ENCODE data around the gene FBXL12.
"Not testable (repeated sequence)": the region's sequence is repeated elsewhere in the genome, so short reads cannot be mapped to it uniquely, and the experiment has no call there.

Gene FBXL12

GRCh38 chr19:9839415-9839814 lies 20.5 kb upstream of the FBXL12 start:
- in situ Hi-C loops (cut with HindIII; ENCODE audit: low sequenced_read_pairs) = no loop called here

DNA sequence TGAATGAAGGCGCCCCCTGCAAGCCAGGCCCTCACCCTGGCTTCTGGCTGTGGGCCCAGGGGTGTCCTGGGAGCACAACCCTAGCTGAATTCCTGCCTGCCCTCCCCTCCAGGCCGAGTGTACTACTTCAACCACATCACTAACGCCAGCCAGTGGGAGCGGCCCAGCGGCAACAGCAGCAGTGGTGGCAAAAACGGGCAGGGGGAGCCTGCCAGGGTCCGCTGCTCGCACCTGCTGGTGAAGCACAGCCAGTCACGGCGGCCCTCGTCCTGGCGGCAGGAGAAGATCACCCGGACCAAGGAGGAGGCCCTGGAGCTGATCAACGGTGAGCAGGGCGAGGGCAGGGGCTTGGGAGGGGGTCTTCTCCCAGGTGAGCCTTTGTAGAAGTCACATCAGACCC lies 19.4 kb upstream of the FBXL12 start:
- in situ Hi-C loops (cut with HindIII; ENCODE audit: low sequenced_read_pairs) = no loop called here

GRCh38 chr19:9836021-9836420 lies 17.1 kb upstream of the FBXL12 start:
- in situ Hi-C loops (cut with HindIII; ENCODE audit: low sequenced_read_pairs) = no loop called here

- in situ Hi-C loops (cut with HindIII; ENCODE audit: low sequenced_read_pairs) = no loop called here
These were observed 16.6 kb upstream of the FBXL12 start for GRCh38 chr19:9835507-9835949.

DNA sequence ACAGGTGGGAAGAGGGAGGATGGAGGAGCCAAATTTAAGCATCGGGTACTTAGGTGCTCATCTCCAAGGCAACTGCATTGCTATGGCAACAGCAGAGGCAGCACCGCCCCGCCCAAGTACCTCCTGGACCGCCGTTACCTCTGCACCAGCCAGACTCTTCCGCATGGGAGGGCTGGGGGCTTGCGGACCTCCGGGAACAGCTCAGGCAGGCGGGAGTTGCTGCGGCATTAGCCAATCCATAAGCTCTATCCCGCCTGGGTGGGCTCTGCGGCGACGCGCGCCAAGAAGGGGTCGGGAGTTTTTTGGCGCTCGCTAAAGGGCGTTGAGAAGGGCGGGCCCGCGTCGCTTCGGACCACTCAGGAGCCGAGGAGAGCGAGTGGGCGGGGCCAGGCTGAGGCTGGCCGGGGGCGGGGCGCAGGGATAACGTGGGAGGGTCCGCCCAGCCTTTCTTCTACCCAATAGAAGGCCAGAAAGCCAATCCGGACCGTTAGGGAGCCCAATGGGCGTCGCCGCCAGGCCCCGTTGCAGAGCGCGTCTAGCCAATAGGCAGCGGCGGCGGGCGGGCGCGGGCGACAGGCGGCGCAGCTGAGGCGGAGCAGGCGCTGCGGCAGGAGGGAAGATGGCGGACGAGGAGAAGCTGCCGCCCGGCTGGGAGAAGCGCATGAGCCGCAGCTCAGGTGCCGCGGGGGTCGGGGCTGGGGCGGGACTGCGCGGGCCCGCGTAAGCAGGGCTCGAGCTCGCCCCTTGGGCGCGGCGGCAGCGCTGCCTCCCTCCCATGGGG lies 16.0 kb upstream of the FBXL12 start, which contains the start of gene PIN1:
PIN1 (plus strand) TSS at position 593 of the 781 bp plus-strand sequence; CDS start at position 620, 27 bp downstream.
- in situ Hi-C loops (cut with HindIII; ENCODE audit: low sequenced_read_pairs) = no loop called here

- in situ Hi-C loops (cut with HindIII; ENCODE audit: low sequenced_read_pairs) = no loop called here
These were observed 15.4 kb upstream of the FBXL12 start for GRCh38 chr19:9834307-9834725.

- in situ Hi-C loops (cut with HindIII; ENCODE audit: low sequenced_read_pairs) = no loop called here
These were observed 9.7 kb upstream of the FBXL12 start for GRCh38 chr19:9828551-9829063.

GRCh38 chr19:9827289-9828238 lies 8.7 kb upstream of the FBXL12 start, which contains the start of gene UBL5:
TSS of gene UBL5 (plus strand) at chr19:9827918. CDS start at chr19:9828338, 420 bp downstream.
- in situ Hi-C loops (cut with HindIII; ENCODE audit: low sequenced_read_pairs) = no loop called here

GRCh38 chr19:9823816-9824215 lies 4.9 kb upstream of the FBXL12 start:
- in situ Hi-C loops (cut with HindIII; ENCODE audit: low sequenced_read_pairs) = no loop called here

DNA sequence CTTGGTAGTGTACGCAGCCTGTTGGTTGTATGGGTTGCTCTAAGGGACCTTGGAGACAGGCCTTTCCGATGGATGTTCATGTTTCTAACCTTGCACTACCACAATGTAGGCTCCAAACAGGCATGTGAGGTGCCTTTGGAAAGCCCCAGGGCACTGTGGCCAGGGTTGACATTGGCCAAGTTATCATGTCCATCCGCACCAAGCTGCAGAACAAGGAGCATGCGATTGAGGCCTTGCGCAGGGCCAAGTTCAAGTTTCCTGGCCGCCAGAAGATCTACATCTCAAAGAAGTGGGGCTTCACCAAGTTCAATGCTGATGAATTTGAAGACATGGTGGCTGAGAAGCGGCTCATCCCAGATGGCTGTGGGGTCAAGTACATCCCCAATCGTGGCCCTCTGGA lies 1.2 kb upstream of the FBXL12 start:
- in situ Hi-C loops (cut with HindIII; ENCODE audit: low sequenced_read_pairs) = not testable (repeated sequence)

DNA sequence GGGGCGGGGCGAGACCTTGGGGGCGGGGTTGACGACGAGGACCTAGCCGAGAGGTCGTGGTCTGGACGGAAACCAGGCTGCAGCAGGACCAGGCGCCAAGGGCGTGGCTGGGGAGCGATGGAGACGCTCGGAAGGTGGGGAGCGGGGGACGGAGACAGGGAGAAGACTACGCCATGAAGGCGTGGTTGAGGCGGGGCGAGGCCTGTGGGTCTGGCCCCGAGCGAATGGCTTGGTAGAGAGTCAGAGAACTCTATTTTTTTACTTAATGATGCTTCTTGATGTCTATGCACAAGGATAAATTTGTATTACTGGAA lies 674 bp upstream of the FBXL12 start:
- in situ Hi-C loops (cut with HindIII; ENCODE audit: low sequenced_read_pairs) = no loop called here

DNA sequence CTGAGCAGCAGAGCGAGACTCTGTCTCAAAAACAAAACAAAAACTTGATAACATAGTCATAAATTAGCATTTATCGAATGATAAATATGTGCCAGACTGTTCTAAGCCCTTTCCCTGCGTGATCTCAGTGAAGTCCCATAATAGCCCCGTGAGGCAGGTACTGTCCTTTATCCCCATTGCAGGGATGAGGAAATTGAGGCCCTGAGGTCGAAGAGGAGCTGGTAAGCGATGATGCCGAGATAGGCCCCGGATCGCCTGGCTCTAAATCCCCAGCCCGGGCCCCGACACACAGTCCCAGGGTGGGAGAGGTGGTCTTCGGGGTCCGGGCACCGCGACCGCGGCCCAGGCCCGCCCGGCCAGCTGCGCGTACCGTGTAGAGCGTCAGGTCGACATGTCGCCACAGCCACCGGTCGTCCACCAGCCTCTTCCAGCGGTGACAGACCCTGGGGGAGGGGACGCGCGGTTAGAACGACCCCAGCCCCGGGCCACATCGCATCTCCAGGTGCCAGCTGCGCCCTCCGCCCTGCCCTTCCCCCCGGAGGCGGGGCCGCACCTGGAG lies 625 bp downstream of the FBXL12 start:
- in situ Hi-C loops (cut with HindIII; ENCODE audit: low sequenced_read_pairs) = no loop called here

- in situ Hi-C loops (cut with HindIII; ENCODE audit: low sequenced_read_pairs) = no loop called here
These were observed 7.7 kb downstream of the FBXL12 start for GRCh38 chr19:9811139-9811538.

DNA sequence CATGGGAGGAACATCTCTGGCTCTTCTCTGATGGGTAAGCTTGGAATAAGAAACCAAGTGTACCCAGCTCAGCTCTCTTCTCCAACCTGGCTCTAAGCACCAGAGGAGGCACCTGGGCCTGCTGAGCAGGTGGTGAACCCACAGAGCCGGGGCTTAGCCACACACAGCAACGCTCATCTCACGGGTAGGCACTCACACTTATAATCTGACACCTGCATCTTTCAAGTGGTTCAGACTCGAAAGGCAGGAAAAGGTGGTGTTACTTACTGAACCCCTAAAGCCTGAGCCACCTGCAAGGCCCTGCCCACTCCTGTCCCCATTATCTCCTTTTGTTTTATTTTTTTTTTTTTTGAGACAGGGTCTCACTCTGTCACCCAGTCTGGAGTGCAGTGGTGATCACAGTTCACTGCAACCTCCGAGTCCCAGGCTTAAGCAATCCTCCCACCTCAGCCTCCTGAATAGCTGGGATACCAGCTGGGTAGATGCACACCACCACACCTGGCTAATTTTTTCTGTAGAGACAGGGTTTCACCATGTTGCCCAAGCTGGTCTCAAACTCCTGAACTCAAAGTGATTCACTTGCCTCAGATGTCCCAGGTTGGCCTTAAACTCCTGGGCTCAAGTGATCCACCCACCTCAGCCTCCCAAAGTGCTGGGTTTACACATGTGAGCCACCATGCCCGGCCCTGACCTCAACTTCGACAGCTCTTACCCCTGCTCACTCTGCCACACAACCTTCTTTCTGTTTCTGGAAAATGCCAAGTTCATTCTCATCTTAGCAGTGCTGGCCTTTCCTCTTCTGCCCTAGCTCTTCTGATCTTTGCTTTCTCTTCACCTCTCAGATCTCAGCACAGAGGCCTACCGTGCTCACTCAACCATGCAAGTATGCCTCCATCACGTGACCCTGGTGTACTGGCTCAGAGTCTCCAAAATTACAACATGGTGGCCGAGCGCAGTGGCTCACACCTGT lies 9.7 kb downstream of the FBXL12 start:
- in situ Hi-C loops (cut with HindIII; ENCODE audit: low sequenced_read_pairs) = no loop called here

GRCh38 chr19:9806803-9807202 lies 12.1 kb downstream of the FBXL12 start:
- in situ Hi-C loops (cut with HindIII; ENCODE audit: low sequenced_read_pairs) = no loop called here

DNA sequence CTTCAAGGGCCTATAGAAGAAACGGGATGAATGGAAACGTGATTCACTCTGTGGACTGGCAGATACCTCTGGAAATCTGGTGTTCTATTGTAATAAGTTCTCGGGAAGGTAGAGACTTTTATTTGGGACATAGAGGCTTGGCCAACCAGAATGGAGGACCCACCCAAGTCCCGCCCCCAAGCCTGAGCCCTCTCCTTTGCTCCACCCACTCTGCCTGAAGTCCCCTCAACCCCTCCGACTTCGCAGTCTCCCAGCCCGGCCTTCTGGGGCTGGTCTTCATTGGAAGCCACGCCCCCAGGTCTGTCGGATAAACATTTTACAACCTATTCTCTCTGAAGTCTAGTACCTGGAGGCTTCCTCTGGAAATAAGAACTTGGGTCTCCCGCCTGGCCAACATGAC lies 16.9 kb downstream of the FBXL12 start:
- in situ Hi-C loops (cut with HindIII; ENCODE audit: low sequenced_read_pairs) = no loop called here

GRCh38 chr19:9799162-9799561 lies 19.7 kb downstream of the FBXL12 start:
- in situ Hi-C loops (cut with HindIII; ENCODE audit: low sequenced_read_pairs) = loop anchor here (5.0 kb wide), 1 partner anchor 172 kb away; no protein-coding TSS in a partner anchor

DNA sequence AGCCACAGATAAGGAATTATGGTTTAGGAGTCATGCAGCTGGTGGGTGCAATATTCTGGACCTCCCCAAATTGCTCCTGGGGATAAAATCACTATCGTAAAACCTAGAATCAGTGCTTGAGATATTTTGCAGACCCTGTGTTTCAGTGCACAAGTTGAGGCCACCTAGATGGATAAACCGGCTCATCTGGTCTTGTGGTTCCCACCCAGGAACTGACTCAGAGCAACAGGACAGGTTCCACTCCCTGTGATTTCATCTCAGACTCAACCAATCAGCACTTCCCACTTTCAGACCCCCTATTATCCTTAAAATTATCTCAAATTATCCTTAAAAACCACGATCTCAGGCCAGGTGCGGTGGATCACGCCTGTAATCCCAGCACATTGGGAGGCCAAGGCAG lies 21.0 kb downstream of the FBXL12 start:
- in situ Hi-C loops (cut with HindIII; ENCODE audit: low sequenced_read_pairs) = loop anchor here (5.0 kb wide), 1 partner anchor 171 kb away; no protein-coding TSS in a partner anchor

DNA sequence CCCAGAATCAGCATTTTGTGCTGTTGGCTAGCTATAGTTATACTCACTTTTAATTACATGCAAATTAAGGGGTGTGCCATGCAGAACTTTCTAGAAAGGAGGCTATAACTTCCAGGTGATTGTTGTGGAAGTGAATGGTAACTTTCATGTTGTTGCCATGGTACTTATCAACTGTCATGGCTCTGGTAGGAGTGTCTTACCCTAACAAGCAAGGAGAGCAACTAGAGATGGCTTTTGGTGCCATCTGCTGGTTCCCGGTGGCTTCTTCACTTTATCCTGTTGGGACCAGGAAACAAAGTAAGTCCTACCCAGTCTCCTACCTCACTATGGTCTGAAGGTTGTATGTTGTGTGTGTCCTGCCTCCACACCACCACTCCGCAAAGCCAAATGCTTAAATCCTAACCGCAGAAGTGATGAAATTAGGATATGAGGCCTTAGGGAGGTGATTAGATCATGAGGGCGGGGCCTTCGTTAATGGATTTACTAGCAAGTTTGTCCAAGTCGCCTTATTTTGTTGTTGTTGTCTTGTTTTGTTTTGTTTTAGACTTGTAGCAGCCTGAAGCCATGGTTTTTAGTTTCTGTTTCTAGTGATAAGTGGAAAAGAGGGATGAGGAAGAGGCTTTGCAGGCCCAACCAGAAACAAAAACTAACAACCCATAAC lies 22.6 kb downstream of the FBXL12 start:
- in situ Hi-C loops (cut with HindIII; ENCODE audit: low sequenced_read_pairs) = loop anchor here (5.0 kb wide), 1 partner anchor 169 kb away; no protein-coding TSS in a partner anchor

Measured in endothelial cell of hepatic sinusoid (primary cell).